HG03521 (cell line): ENCODE results near the gene DLGAP1.
A peak's percentile ranks its signal among the peaks of the same experiment; 100 is the strongest.
"Not testable (repeated sequence)": the region's sequence is repeated elsewhere in the genome, so short reads cannot be mapped to it uniquely, and the experiment has no call there.

ENCODE experiments used
- ATAC-seq: cut with Tn5 transposase; IDR thresholded peaks from one replicate; pipeline ENCODE4 v1.9.1; 2021; ENCODE audit warnings: mild to moderate bottlenecking, moderate library complexity; ENCODE audit not compliant: unreplicated experiment

Gene DLGAP1

DNA sequence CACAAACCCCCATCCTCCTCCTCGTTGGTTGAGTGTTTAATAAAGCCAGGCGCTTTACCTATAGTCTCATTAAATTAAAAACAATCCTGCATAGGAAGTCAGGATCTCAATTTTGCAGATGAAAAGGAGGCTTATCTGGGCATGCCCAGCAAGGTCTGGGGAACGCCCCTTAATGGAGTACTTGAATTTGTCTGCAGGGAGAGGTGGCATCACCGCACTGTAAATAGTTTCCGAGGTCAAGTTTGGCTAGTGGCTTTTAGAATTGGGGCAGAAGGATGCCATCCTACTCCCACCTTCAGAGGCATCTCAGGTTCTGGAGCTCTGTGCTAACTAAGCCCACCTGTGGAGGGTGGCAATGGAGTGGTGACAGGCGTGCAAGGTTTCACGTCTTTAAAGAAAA, 855.9 kb downstream of the DLGAP1 start:
- no peak for ATAC-seq

DNA sequence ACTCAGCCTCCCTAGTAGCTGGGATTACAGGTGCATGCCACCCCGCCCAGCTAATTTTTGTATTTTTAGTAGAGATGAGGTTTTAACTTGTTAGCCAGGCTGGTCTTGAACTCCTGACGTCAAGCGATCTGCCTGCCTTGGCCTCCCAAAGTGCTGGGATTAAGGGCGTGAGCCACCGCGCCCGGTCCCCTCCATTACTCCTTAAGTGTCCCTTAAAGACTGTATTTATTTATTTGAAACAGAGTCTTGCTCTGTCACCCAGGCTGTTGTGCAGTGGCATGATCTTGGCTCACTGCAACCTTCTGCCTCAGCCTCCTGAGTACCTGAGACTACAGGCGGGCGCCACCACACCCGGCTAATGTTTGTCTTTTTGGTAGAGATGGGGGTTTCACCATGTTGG, 856.5 kb downstream of the DLGAP1 start:
- no peak for ATAC-seq

DNA sequence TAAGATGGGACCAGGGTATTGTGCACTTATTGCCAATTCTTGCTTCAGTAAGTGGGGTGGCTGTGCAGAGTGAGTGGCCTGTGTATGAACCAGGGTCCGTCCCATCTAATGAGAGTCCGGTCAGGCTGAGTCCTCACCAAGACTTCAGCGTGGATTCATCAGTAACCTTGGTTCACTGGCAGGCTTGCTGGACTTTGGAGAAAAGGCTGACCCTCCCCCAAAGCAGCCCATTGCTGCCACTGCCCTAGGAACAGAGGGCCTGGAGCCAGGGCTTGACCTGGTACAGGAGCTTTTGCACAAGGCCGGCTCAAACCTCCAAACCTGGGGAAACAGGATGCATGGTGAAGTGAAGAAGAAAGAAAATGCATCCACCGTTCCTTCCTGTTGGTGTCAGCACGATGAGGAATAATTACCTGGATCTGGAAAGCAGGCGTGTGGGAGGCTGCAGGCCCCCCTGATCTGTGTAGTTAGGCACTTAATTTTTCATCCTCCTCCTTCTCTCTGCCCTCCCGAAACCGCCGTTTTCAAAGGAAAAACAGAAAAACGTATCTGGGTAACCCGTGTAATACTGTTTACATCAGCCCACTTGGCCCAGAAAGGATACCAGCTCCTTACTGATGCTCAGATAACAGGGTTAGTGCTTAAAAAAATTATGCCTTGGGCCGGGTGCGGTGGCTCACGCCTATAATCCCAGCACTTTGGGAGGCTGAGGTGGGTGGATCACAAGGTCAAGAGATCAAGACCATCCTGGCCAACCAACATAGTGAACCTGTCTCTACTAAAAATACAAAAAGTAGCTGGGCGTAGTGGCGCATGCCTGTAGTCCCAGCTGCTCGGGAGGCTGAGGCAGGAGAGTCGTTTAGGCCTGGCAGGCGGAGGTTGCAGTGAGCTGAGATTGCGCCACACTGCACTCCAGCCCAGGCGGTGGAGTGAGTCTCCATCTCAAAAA, 857.4 kb downstream of the DLGAP1 start:
- ATAC-seq: no peak

DNA sequence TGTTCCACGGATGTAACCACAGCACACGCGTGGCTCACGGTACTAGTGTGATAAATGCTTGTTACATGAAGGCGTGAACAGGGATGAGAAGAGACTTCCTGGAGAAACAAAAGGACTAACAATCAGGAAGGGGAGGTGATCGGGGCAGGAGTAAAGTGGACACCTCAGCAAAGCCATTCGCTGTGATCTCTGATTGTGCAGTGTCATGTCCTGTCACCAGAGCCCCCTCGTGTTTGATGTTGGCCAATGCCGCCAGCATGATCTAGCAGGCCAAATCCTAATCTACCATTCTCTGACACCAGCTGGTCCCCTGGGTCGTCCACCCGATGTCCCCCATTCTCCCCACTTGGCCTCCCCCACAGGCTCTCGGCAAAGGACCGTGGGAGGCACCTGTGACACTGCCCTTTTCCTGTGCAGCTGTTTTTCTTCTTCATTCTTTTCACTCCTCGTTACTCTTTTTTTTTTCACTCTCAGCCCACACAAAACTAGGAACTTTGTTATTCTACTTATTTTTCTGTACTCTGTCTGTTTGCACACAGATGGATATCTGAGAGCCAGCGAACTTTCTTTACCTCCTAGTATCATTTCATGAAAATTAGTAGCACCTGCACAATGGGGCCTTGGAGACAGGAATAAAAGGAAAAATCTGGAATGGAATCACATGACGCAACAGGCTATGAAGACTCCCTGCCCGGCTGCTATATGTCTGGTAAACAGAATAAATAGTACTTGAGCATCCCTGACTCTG, 858.3 kb downstream of the DLGAP1 start:
- peak; percentile 51 for ATAC-seq

DNA sequence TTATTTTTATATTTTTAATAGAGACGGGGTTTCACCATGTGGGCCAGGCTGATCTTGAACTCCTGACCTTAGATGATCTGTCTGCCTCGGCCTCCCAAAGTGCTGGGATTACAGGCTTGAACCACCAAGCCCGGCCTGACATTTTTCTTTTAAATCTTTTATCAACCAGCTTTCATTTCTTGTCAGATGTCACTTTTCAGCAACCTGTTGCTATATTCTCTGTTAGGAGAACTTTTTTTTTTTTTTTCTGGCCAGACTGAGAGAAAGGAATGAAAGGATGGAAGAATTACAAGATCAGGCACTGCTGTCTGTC, 858.8 kb downstream of the DLGAP1 start:
- no peak for ATAC-seq

DNA sequence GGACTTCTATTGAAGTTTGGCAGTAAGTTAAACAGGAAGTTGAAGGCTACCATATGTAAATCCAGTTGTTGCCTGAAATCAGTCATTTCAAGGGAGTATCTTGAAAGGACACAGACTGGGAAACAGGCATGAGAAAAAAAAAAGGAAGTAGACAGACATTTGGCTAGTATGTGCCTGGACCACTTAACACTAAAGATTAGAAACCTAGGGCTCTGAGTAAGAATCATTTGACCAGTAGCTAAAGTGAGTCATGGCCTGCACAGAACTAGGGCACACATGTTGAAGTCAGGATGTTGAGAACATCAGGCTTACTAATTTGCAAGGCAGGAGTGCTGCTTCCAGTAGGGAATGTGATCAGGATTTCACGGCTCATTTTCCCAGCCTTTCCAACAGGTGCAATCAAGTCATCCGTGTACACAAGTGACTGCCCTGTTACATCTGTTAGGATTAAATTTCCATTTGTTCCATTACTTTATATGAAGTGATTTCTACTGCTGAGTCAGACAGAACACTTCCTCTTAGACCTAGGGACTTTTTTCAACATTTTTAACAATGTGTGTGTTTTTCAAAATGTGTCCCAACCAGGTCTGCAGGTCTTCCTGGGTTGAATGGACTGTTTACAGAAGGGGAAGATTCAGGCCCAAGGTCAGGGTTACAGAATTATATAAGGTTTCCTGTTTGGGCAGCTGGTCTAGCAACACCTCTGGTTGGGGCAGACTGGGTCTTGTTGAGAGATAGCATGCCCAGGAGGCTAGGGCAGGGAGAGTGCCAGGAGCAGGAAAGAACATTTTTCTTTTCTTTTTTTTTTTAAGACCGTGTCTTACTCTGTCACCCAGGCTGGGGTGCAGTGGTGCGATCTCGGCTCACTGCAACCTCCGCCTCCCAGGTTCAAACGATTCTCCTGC, 859.5 kb downstream of the DLGAP1 start:
- ATAC-seq: peak; percentile 35

DNA sequence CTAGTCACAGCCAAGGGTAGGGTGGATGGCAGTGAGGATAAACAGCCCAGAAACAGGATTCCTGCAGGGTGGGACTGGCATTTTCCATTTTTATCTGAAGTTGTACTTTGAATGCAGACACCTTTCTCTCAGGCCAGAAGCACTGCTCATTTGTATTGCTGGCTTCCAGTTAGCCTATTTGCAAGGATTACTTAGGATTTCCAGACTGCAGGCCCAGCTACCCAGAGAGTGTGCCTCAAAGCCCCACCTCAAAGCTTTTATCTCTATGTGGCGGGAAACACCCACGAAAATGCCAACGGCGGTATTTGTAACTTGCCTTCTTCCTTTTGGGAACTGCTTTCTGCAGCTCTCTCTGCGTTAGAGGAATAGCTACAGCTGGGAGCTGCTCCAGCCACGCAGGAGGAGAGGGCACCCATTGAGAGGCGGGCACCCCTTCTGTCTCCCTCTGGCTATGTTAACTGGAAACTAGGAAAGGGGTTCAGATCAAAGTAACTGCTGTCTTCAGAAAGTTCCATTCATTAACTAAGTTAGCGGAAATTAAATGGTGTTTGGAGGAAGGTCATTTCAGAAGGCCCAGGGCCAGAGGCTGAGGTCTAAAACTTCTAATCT, 860.2 kb downstream of the DLGAP1 start:
- no peak for ATAC-seq

DNA sequence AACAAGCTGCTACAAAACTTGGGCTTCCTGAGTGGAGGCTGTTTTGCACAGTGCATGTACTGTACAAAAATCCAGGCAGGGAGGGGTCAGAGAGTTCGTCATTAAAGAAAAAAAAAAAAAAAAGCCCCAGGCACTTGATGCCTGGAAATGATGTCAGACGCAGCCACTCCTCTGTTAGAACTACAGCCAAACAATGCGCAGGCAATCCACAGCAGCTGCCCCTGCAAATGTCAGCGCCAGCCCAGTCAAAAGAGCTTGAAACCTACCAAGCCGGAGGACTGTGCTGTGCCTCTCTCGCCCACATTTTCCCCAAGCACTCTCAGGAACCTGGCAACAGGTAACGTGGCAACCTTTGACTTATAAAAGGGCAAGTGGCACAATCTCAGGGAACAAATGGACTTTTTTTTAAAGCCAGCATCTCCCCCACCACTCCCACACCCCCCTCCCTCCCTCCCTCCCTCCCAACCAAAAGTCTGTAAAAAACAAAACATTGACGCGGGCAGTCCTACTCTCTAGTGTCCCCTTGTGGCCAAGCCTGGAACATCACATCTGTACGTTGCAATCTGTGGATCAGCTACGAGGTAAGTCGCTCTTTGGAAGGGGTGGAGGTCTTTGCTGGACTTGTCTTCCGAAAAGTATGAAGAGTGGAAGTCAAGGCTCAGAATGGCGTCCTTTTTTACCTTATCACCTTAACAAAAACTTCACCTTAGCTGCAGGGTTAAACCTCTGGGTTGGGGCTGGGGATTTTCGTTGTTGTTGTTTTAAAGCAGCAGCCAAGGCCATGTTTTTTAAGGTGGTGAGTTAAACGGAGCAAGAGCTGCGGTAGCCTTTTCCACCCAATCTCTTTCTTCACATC, 861.0 kb downstream of the DLGAP1 start:
- peak; percentile 48 for ATAC-seq

DNA sequence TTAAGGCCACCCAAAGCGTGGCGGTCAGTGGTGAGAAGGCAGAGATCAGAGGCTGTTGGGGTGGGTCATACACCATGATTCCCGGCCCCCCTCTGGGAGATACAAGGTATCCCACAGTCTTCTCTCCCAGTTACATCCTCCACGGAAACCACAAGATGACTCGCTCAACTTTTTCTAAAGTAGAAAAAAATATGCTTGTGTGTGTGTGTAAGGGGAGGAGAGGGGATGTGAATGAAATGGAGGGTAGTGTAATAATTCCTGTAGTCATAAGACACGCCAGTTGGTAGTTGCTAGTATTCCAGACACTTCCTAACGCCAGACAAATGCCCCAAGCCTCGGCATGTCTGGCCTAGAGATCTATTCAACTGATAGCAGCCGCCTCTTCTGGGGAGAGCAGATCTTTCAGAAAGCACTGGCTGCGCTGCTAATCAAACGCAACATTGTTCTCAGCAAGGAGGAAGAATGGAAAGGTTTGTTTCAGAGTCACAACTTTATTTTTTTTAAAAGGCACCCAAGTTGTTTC, 861.7 kb downstream of the DLGAP1 start:
- peak; percentile 2 for ATAC-seq

DNA sequence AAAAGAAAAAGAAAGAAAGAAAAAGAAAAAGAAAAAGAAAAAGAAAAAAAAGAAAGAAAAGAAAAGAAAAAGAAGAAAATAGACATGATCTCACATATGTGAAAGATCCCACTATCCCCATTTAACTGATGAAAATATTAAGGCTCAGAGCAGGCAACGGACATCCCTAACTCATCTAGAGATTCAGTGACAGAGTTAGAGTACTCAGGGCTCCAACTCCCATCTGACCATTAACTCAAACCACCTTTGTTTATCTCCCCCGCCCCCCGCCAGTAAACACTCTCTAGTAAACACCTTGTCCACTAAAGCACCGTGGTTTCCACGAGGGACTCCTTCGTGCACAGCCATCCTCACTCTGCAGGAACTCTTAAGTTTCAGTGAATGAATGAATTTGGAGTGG, 862.2 kb downstream of the DLGAP1 start:
- no peak for ATAC-seq

DNA sequence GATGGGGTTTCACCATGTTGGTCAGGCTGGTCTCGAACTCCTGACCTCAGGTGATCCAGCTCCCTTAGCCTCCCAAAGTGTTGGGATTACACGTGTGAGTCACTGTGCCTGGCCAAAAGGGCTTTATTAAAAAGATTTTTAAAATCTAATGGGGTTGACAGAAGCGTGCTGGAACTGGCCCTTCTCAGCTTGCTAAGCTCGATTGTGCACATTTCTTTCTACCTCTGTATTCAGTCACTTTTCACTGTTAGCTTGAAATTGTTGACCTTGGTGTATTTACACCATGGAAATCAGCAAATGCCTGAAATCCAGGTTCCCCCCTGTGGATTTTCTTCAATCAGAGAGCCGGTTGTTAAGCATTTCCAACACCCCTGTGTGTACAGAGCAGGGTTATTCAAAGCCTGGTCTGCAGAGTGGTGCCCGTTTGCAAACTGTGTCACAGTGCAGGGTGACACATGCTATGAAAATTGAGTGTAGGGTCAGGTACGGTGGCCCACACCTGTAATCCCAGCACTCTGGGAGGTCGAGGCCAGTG, 864.9 kb downstream of the DLGAP1 start:
- ATAC-seq: no peak

DNA sequence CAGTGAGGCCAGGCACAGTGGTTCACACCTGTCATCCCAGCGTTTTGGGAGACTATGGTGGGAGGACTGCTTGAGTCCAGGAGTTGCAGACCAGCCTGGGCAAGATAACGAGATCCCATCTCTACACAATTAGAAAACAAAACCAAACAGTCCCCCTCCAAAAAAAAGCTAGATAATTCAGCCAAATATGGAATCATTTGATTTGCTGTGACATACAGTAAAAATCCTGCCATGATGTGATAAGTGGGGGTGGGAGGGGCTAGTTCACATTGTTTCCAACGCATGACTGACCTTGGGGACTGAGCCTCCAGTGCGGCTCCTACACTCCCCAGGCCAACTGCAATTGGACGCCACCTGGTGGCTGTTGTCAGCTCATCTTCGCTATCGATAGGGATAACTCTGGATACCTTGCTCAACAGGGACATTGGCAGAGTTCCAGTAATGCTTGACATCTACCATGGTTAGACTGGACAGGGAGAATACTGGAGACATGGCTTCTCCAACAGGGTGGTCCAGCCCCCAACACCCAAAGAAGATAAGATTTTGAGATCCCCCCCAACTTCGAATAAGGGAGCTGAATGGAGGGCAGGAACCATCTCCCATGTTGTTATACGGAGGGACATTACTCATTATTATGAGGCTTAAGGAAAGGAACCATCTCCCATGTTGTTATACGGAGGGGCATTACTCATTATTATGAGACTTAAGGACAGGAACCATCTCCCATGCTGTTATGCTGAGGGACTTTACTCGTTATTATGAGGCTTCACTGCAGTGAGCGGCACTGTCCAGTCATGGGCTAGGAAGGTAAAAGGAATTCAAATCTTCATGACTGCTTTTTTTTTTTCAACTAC, 869.2 kb downstream of the DLGAP1 start:
- ATAC-seq: no peak

DNA sequence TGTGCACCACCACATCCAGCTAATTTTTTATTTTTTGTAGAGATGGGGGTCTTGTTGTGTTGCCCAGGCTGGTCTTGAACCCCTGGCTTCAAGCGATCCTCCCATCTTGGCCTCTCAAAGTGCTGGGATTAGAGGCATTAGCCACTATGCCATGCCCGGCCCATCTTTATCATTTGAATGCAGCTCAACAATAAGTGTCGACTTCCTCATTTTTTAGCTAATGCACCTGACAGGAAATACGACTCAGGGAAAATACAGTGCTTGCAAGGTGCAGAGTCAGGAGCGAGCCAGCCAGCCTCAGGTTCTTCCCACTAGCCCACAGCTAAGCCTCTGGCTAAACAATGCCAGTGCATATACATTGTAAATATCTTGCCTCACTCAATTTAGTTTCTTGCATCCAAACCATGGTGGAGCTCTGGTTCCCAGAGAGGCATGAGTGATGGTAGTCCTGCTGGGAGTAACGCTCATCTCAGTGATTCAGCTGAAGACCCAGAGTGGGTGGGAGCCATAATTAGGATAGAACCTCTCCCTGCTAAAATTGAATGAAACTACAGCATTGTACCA, 870.1 kb downstream of the DLGAP1 start:
- no peak for ATAC-seq

DNA sequence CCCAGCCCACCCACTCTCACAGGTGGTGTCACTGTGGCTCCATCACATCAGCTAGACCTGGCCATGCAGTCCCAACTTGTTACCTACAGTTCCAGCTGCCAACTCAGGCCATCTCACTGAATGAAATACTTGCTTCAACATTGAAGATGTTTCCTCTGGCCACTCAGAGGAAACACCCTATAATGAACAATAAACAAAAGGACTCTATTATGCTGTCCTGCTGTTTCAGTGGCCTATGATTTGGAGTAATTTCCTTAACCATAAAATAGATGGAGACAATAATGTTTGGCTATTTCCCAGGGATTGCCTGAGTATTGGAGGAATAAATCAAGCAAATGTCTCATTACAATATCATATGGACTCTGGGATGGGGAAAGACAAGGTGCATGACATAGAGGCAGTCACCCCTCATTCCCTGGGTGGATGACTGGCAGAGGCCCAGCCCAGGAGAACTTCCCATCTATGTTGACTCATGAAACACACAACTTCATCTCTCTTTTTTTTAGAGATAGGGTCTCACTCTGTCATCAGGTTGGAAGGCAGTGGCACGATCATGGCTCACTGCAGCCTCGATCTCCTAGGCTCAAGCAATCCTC, 870.7 kb downstream of the DLGAP1 start:
- no peak for ATAC-seq

DNA sequence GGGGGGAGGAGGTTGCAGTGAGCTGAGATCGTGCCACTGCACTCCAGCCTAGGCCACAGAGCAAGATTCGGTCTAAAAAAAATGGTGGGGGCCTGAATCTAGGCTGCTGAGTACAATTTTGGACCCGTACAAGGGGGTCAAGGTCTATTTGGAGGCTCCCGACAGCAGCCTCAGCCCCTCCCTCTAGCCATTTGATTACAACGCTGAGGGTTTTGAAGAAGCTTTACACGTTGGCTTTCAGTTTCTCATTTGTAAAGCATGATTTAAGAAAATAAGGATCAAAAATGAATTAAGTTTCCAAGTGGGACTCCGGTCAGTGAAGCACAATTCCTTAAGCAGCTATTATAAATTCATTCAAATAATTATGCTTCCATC, 871.2 kb downstream of the DLGAP1 start:
- ATAC-seq: no peak

DNA sequence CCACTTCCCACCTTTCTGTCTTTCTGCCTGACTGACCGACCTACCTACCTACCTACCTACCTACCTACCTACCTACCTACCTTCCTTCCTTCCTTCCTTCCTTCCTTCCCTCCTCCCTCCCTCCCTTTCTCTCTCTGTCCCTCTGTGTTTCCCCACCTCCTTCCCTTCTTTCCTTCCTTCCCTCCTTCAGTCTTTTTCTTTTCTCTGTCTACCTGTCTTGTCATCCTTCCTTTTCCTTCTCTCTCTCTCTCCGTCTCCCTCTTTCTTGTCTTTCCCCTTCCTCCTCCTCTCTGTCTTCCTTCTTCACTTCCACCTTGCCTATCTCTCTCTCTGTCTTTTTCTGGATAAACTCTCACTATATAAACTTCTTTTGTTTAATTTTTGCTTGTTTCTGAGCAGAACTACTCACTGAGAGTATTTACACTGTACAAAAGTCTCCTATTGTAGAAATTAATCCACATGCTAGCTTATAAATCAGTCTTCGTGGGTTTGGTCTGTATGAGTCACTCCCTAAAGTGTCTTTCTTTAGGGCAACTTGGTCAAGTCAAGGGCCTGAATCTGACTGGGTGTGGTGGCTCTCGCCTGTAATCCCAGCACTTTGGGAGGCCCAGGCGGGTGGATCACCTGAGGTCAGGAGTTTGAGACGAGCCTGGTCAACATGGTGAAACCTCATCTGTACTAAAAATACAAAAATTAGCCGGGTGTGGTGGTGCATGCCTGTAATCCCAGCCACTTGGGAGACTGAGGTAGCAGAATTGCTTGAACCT, 871.8 kb downstream of the DLGAP1 start:
- ATAC-seq: not testable (repeated sequence)

DNA sequence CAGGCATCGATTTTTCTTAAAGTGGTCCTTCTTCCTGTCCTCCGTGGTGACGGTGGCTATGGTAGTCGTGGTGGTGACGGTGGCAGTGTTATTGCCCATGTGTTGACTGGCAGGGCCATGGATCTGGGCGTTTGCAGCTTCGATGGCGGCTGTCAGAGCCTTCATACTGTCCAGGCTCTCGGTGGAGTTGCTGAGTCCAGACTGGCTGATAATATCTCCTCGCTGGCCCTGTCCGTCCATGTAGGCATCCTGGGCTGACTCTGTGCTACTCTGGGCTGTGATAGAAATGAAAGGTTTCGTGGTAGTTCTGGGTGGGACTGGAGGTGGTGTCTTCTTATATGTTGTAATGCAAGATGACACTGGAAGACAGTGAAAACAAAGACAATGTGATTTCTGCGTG, 873.2 kb downstream of the DLGAP1 start:
- ATAC-seq: no peak
